K562 (cell line): ENCODE results near the gene ODAD2. TPM values are rescaled to one million over a fixed set of nuclear protein-coding genes. Genes with fewer than 3 reads are reported as not detected.

Experiments used
- SAFB2 ChIP-seq: fragments of 200-400 bp; formaldehyde crosslinking; IDR thresholded peaks from 2 replicates; pipeline ENCODE4 v1.6.1; 2018; ENCODE audit warnings: borderline replicate concordance, low read length, low read depth, moderate library complexity; ENCODE audit not compliant: severe bottlenecking
- polyA plus RNA-seq, 8 experiments: library from polyadenylated mRNA; depleted of rRNA in 4 of 8; stranded (reverse) in 5 of 8; unstranded in 3 of 8; fragments of >200 nt; fragmentation: Nextera tagmentation in 2 of 8; fragmentation: Illumina TruSeq in 1 of 8; extraction: Ambion mirVana in 2 of 8; extraction: Trizol in 1 of 8; gene quantifications; 2 replicates each; pipeline versions ENCODE4 v1.2.1 to v1.2.3, GENCODE V29; 2011 to 2014; ENCODE audit warnings: inconsistent platforms in 1 of 8, missing spikeins in 1 of 8
- total RNA-seq, 7 experiments: library from RNA; depleted of rRNA in 6 of 7; stranded (reverse); fragments of >200 nt in 6 of 7; fragmentation: Illumina TruSeq in 2 of 7; extraction: Trizol in 2 of 7; gene quantifications; 2 replicates each; pipeline versions ENCODE4 v1.2.1 to v1.2.3, GENCODE V29; 2011 to 2021; ENCODE audit warnings: low replicate concordance in 1 of 7
- TF ChIP-seq, protein P1 (sequence below): fragments of 450-650 bp; IDR thresholded peaks from 2 replicates; pipeline ENCODE4 v1.6.1; 2016; ENCODE audit warnings: low read depth
- TF ChIP-seq, protein P2 (sequence below): fragments of 250-450 bp; sonication (Bioruptor Pico); IDR thresholded peaks from 2 replicates; pipeline ENCODE4 v1.4.0; 2020; ENCODE audit warnings: mild to moderate bottlenecking, moderate library complexity, borderline replicate concordance

ODAD2 gene
- total and polyA plus RNA-seq, 9 of the 15 experiments (the other 6 are each of a cell fraction or from before 2014, with no cell fraction given): not detected

DNA sequence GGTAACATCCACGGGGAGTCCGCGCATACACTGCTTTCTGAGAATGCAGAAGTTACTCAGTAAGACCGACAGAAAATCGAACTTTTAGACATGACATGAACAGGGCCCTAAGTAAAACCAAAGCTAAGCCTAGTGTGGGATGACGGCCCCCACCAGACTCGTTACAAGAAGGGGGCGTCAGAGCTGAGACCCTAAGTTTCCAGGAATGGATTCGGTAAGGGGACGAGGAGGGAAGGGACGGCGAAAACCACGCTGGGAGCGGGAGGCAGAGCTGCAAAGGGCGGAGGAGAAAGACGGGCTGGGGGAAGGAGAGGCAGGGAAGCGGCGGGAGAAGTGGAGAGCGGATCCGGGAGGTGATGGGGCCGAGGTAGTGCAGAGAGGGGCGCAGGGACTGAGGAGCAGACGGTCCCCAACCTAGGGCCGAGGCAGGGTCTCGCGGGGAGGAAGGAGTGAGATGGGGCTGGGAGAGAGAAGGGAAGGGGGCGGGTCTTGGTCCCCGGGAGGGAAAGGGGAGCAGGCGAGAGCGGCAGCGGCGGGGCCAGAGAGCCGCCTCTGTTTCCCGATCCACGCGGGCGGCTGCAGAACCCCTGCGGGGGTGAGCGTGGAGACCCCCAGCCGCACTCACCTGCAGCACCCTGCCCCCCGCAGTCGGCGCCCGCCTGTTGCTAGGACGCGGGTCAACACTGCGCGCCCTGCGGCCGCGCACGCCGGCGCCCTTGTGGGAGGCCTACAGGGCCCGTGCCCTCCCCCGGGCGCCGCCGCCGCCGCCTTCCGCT, 513 bp downstream of the ODAD2 start (continued):
- TF ChIP-seq, protein P1, sequence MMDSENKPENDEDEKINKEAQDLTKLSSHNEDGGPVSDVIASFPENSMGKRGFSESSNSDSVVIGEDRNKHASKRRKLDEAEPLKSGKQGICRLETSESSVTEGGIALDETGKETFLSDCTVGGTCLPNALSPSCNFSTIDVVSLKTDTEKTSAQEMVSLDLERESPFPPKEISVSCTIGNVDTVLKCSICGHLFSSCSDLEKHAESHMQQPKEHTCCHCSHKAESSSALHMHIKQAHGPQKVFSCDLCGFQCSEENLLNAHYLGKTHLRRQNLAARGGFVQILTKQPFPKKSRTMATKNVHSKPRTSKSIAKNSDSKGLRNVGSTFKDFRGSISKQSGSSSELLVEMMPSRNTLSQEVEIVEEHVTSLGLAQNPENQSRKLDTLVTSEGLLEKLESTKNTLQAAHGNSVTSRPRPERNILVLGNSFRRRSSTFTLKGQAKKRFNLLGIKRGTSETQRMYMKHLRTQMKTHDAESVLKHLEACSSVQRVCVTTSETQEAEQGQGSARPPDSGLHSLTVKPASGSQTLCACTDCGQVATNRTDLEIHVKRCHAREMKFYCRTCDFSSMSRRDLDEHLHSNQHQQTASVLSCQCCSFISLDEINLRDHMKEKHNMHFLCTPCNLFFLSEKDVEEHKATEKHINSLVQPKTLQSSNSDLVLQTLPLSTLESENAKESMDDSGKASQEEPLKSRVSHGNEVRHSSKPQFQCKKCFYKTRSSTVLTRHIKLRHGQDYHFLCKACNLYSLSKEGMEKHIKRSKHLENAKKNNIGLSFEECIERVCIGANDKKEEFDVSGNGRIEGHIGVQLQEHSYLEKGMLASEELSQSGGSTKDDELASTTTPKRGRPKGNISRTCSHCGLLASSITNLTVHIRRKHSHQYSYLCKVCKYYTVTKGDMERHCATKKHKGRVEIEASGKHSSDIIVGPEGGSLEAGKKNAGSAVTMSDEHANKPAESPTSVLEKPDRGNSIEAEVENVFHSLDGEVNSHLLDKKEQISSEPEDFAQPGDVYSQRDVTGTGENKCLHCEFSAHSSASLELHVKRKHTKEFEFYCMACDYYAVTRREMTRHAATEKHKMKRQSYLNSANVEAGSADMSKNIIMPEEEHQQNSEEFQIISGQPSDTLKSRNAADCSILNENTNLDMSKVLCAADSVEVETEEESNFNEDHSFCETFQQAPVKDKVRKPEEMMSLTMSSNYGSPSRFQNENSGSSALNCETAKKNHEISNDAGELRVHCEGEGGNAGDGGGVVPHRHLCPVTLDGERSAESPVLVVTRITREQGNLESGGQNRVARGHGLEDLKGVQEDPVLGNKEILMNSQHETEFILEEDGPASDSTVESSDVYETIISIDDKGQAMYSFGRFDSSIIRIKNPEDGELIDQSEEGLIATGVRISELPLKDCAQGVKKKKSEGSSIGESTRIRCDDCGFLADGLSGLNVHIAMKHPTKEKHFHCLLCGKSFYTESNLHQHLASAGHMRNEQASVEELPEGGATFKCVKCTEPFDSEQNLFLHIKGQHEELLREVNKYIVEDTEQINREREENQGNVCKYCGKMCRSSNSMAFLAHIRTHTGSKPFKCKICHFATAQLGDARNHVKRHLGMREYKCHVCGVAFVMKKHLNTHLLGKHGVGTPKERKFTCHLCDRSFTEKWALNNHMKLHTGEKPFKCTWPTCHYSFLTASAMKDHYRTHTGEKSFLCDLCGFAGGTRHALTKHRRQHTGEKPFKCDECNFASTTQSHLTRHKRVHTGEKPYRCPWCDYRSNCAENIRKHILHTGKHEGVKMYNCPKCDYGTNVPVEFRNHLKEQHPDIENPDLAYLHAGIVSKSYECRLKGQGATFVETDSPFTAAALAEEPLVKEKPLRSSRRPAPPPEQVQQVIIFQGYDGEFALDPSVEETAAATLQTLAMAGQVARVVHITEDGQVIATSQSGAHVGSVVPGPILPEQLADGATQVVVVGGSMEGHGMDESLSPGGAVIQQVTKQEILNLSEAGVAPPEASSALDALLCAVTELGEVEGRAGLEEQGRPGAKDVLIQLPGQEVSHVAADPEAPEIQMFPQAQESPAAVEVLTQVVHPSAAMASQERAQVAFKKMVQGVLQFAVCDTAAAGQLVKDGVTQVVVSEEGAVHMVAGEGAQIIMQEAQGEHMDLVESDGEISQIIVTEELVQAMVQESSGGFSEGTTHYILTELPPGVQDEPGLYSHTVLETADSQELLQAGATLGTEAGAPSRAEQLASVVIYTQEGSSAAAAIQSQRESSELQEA: no peak
- TF ChIP-seq SAFB2: no peak
- TF ChIP-seq, protein P2, sequence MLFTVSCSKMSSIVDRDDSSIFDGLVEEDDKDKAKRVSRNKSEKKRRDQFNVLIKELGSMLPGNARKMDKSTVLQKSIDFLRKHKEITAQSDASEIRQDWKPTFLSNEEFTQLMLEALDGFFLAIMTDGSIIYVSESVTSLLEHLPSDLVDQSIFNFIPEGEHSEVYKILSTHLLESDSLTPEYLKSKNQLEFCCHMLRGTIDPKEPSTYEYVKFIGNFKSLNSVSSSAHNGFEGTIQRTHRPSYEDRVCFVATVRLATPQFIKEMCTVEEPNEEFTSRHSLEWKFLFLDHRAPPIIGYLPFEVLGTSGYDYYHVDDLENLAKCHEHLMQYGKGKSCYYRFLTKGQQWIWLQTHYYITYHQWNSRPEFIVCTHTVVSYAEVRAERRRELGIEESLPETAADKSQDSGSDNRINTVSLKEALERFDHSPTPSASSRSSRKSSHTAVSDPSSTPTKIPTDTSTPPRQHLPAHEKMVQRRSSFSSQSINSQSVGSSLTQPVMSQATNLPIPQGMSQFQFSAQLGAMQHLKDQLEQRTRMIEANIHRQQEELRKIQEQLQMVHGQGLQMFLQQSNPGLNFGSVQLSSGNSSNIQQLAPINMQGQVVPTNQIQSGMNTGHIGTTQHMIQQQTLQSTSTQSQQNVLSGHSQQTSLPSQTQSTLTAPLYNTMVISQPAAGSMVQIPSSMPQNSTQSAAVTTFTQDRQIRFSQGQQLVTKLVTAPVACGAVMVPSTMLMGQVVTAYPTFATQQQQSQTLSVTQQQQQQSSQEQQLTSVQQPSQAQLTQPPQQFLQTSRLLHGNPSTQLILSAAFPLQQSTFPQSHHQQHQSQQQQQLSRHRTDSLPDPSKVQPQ: no peak
